ENCODE data around the gene EPB41. TPM values are rescaled to one million over a fixed set of nuclear protein-coding genes. Genes with fewer than 3 reads are reported as not detected.

EPB41 gene
- total RNA-seq, 4 donors from 2014 or later: 71.6 to 117 (median 92.6) TPM

DNA sequence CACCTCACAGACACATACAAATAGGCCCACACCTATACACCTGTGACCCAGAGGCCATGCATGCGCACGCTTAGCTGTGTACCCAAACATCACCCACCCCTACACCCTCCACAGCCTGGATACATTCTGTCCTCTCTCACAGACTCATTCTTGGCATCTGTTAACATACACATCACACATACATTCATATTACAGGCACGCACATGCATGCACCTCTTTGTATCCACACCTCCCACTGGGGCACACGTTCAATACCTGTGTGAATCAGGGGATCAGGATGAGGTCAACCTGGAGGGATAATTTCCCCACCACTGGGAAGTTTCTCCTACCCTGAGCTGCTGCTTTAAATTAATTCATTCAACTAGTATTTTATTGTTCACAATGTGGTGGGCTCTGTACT lies 35.6 kb upstream of the EPB41 start:
- H3K4me3 ChIP-seq: no peak overlapping the region
- WGBS, 2 donors (ENCODE audit: low coverage in 1 of 2): 77 to 87% methylated on average over 4 of the region's 4 CpGs
- H3K27me3 ChIP-seq: no peaks in the 10 kb centered on the region
- in situ Hi-C loops (cut with MboI; ENCODE audit: low pct_ligation_motif_present in 1 of 4, low pct_unique_long_range_greater_than_20kb in 1 of 4, low sequenced_read_pairs in 3 of 4): loop anchor here in 3 of 4 donors (5.0 to 25.0 kb wide), 3 partner anchors 91 to 366 kb away; partner anchors contain the start of gene RCC1 (in 1 of the 3)
- TF ChIP-seq EP300 (IDR thresholded peaks at IDR 0.05; ENCODE audit: low read depth): no peak
- TF ChIP-seq POLR2A (IDR thresholded peaks at IDR 0.05): no peak
- TF ChIP-seq, protein P1, sequence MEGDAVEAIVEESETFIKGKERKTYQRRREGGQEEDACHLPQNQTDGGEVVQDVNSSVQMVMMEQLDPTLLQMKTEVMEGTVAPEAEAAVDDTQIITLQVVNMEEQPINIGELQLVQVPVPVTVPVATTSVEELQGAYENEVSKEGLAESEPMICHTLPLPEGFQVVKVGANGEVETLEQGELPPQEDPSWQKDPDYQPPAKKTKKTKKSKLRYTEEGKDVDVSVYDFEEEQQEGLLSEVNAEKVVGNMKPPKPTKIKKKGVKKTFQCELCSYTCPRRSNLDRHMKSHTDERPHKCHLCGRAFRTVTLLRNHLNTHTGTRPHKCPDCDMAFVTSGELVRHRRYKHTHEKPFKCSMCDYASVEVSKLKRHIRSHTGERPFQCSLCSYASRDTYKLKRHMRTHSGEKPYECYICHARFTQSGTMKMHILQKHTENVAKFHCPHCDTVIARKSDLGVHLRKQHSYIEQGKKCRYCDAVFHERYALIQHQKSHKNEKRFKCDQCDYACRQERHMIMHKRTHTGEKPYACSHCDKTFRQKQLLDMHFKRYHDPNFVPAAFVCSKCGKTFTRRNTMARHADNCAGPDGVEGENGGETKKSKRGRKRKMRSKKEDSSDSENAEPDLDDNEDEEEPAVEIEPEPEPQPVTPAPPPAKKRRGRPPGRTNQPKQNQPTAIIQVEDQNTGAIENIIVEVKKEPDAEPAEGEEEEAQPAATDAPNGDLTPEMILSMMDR (IDR thresholded peaks at IDR 0.05): no peak
- no peak for TF ChIP-seq POLR2AphosphoS5 (IDR thresholded peaks at IDR 0.05)
- H3K36me3 ChIP-seq: no peaks in the 10 kb centered on the region
- no peak for DNase-seq
- peaks cover 0 to 12% (median 1%) of the 10 kb centered on the region in 4 donors for H3K4me1 ChIP-seq
- no peak overlapping the region for H3K27ac ChIP-seq
- no peaks in the 10 kb centered on the region for H3K9me3 ChIP-seq
- intact Hi-C loops (cut with DNase I; ENCODE audit: low total_unique reads): loop anchor here (2.0 kb wide), 1 partner anchor 154 kb away; no protein-coding TSS in a partner anchor

DNA sequence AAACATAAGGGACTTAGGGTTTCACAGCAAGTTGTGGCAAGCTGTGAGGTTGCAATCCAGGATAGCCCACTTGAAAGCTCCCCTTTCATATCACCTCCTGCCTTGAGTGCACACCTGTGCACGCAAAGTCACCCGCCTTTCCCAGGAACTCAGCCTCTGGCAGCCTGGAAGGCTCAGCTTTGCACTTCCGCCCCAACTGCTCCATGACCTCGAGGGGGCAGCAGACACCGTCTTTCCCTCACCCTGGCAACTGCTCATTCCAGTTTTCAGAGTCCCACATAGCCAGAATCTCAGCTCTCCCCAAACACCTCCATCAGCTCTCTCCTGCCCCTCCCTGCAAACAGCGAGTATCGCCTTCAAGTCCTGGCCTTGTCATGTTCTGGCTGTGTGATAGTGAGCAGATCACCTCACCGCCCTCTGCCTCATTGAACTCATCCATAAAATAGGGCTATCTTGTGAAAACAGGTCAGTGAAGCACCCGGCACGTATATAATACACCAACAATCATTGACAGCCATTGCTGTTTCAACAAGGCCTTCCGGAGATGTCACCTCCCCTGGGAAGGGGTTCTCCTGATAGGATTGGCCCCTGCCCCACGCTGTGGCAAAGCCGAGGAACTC lies 32.2 kb upstream of the EPB41 start:
- intact Hi-C loops (cut with DNase I; ENCODE audit: low total_unique reads): loop anchor here (2.0 to 10.0 kb wide), 2 partner anchors 243 to 321 kb away; partner anchors contain the start of gene TMEM200B
- Histone ChIP-seq H3K4me3 (no peak overlapping the region), H3K27ac (peak overlapping the region in 1 of 4 donors; percentile 50), H3K9me3 (no peaks in the 10 kb centered on the region), H3K27me3 (no peaks in the 10 kb centered on the region), H3K4me1 (peaks cover 14 to 40% (median 20%) of the 10 kb centered on the region in 4 donors), H3K36me3 (no peaks in the 10 kb centered on the region)
- TF ChIP-seq, protein P1 (IDR thresholded peaks at IDR 0.05): peak; percentile 84 to 96 (median 89)
- TF ChIP-seq POLR2AphosphoS5 (IDR thresholded peaks at IDR 0.05) (peak in 1 of 3 donors; percentile 55), EP300 (IDR thresholded peaks at IDR 0.05; ENCODE audit: low read depth) (no peak)
- WGBS, 2 donors (ENCODE audit: low coverage in 1 of 2): 28% methylated on average over 13 of the region's 13 CpGs; no CpG with 5 or more reads in 1 of the 2 donors
- DNase-seq: peak; percentile 91
- in situ Hi-C loops (cut with MboI; ENCODE audit: low pct_ligation_motif_present in 1 of 4, low pct_unique_long_range_greater_than_20kb in 1 of 4, low sequenced_read_pairs in 3 of 4): loop anchor here (5.0 to 25.0 kb wide), 5 partner anchors 150 to 370 kb away; partner anchors contain the start of gene RCC1 (in 1 of the 4)

DNA sequence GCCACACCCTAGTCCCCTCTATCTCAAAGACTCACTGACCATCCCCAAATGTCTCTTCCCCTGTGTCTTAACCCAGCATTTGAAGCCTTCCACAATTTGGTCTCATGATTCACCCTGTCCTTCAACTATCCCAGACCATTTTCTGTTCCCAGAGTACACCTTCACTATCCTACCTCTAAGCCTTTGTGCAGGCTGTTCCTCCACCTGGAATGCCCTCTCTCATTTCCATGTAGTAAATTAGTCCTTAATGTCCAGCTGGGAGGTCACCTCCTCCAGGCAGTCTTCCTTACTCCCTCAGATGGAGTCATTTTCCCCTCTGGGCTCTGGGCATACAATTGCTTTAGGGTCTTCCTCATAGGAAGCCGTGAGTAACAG lies 31.1 kb upstream of the EPB41 start:
- no peaks in the 10 kb centered on the region for H3K27me3 ChIP-seq
- 93 to 100% methylated on average over 1 of the region's 1 CpG for WGBS, 2 donors (ENCODE audit: low coverage in 1 of 2)
- intact Hi-C loops (cut with DNase I; ENCODE audit: low total_unique reads): loop anchor here (2.0 to 10.0 kb wide), 2 partner anchors 242 to 320 kb away; partner anchors contain the start of gene TMEM200B
- in situ Hi-C loops (cut with MboI; ENCODE audit: low pct_ligation_motif_present in 1 of 4, low pct_unique_long_range_greater_than_20kb in 1 of 4, low sequenced_read_pairs in 3 of 4): loop anchor here (5.0 to 25.0 kb wide), 5 partner anchors 149 to 371 kb away; partner anchors contain the start of gene RCC1 (in 1 of the 4)
- no peak for TF ChIP-seq POLR2A (IDR thresholded peaks at IDR 0.05)
- TF ChIP-seq, protein P1 (IDR thresholded peaks at IDR 0.05): no peak
- no peak for TF ChIP-seq EP300 (IDR thresholded peaks at IDR 0.05; ENCODE audit: low read depth)
- TF ChIP-seq POLR2AphosphoS5 (IDR thresholded peaks at IDR 0.05): no peak
- H3K4me1 ChIP-seq: peaks cover 18 to 46% (median 28%) of the 10 kb centered on the region in 4 donors
- H3K4me3 ChIP-seq: no peak overlapping the region
- no peaks in the 10 kb centered on the region for H3K36me3 ChIP-seq
- no peak overlapping the region for H3K27ac ChIP-seq
- H3K9me3 ChIP-seq: no peaks in the 10 kb centered on the region
- no peak for DNase-seq

DNA sequence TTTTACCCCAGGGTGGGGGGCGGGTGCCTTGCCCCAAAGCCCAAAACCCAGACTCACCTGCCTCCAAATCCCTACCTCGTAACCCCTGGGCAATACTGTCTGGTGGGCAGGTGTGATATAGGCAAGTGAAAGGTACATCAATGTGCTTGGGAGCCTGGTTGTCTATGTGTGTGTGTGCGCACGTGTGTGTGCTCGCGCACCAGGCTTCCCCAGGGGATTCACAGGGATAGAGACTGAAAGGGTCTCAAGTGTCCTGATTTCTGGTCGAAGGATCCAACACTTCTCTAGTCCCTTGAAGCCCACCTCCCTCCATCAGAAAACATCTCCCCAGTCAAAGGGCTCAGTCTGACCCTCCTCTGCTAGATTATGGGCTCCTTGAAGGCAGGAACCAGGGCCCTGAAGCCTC lies 28.9 kb upstream of the EPB41 start:
- WGBS, 2 donors (ENCODE audit: low coverage in 1 of 2): 77% methylated on average over 7 of the region's 7 CpGs; no CpG with 5 or more reads in 1 of the 2 donors
- Histone ChIP-seq H3K27me3 (no peaks in the 10 kb centered on the region), H3K36me3 (no peaks in the 10 kb centered on the region), H3K4me3 (no peak overlapping the region), H3K4me1 (peaks cover 20 to 49% (median 31%) of the 10 kb centered on the region in 4 donors), H3K27ac (peak overlapping the region; percentile 17 to 87 (median 86)), H3K9me3 (no peaks in the 10 kb centered on the region)
- in situ Hi-C loops (cut with MboI; ENCODE audit: low pct_ligation_motif_present in 1 of 4, low pct_unique_long_range_greater_than_20kb in 1 of 4, low sequenced_read_pairs in 3 of 4): loop anchor here in 3 of 4 donors (10.0 to 25.0 kb wide), 3 partner anchors 149 to 373 kb away; partner anchors contain the start of gene RCC1 (in 1 of the 3)
- no peak for DNase-seq
- TF ChIP-seq, protein P1 (IDR thresholded peaks at IDR 0.05): no peak
- TF ChIP-seq EP300 (IDR thresholded peaks at IDR 0.05; ENCODE audit: low read depth): no peak
- TF ChIP-seq POLR2A (IDR thresholded peaks at IDR 0.05): no peak
- no peak for TF ChIP-seq POLR2AphosphoS5 (IDR thresholded peaks at IDR 0.05)
- intact Hi-C loops (cut with DNase I; ENCODE audit: low total_unique reads): loop anchor here (10.0 kb wide), 1 partner anchor 239 kb away; the partner anchor contains the start of gene TMEM200B
